Measurements from ENCODE around the gene CEP72. TPM values are rescaled to one million over a fixed set of nuclear protein-coding genes. Genes with fewer than 3 reads are reported as not detected.

The CEP72 gene
- total RNA-seq, 1 experiment from 2014 or later: 24.8 TPM

DNA sequence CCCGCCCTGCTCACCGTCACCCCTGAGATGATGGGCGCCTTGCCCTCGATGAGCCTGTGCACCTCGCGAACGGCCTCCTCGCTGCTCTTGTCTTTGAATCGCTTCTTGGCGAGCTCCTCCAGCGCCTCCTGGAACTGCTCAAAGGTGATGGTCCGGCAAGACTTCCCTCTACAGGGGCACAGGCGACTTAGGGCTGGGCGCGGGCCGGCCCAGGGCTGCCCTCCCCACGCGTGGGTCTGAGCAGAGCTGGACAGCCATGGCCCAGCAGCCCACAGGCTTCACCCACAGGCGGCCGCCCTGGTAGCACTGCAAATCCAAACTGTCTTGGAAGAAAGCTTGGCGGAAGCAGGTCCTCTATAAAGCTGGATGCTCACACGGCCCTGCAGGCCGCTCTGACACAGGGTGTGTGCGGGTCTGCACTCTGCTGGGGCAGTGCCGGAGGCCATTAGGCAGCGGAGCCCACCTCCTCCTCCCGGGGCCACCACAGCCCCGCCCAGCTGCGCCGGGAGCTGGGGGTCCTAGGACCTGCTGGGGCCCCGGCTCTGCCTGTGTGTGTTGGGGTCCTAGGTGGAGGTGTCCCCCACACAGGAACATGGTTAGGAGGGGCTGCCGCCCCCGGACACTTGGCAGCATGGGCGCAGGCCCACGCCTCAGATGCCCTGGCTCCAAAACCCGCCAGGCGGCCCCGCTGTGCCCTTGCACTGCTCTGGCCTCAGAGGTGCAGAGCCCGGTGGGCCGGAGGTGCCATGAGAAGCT is 54.0 kb downstream of the CEP72 start:
- Histone ChIP-seq H3K79me2 (ENCODE audit: insufficient read depth, low read length) (no peaks in the 10 kb centered on the region), H3K27ac (ENCODE audit: insufficient read length, low read depth, low read length) (no peak overlapping the region), H4K20me1 (ENCODE audit: control insufficient read depth, insufficient read depth, insufficient read length) (no peaks in the 10 kb centered on the region), H3K4me1 (ENCODE audit: insufficient read depth, low read length) (no peaks in the 10 kb centered on the region), H2BK12ac (ENCODE audit: insufficient read length, low read depth, low read length) (no peak overlapping the region), H3K18ac (ENCODE audit: insufficient read length, low read depth, low read length) (no peak overlapping the region), H2AFZ (ENCODE audit: low read length) (no peak overlapping the region), H2BK15ac (ENCODE audit: low read depth, low read length) (no peak overlapping the region), H3K23me2 (ENCODE audit: insufficient read length, low read depth, low read length, poor library complexity, severe bottlenecking) (no peaks in the 10 kb centered on the region), H3K56ac (ENCODE audit: insufficient read length, low read depth, low read length) (no peak overlapping the region), H3K4me2 (ENCODE audit: insufficient read depth, insufficient read length, low read length) (no peak overlapping the region), H3K4ac (ENCODE audit: low read depth, low read length) (no peak overlapping the region), H4K5ac (ENCODE audit: insufficient read length, low read depth, low read length) (no peak overlapping the region), H4K91ac (ENCODE audit: insufficient read length, low read depth, low read length) (no peak overlapping the region), H3K9me3 (ENCODE audit: control insufficient read depth, low read depth, low read length) (no peaks in the 10 kb centered on the region), H3T11ph (ENCODE audit: low read length) (no peak overlapping the region), H3K27me3 (ENCODE audit: insufficient read depth, low read length) (no peaks in the 10 kb centered on the region), H2AK5ac (ENCODE audit: insufficient read length, low read length) (no peak overlapping the region), H3K23ac (ENCODE audit: insufficient read length, low read depth, low read length) (no peak overlapping the region), H3K14ac (ENCODE audit: insufficient read depth, low read length) (no peak overlapping the region), H4K8ac (replicated peaks; ENCODE audit: insufficient read length, low read depth, low read length) (no peak overlapping the region), H3K79me1 (ENCODE audit: insufficient read depth, low read depth, low read length, poor library complexity, severe bottlenecking) (no peaks in the 10 kb centered on the region), H2BK20ac (ENCODE audit: low read depth, low read length, poor library complexity, severe bottlenecking) (no peak overlapping the region), H3K9ac (ENCODE audit: extremely low read depth, insufficient read length, low read length) (no peak overlapping the region), H2BK120ac (ENCODE audit: low read depth, low read length, poor library complexity, severe bottlenecking) (no peak overlapping the region), H2BK5ac (ENCODE audit: insufficient read length, low read length) (no peak overlapping the region)
- H3K9me3 Mint-ChIP-seq: no peaks in the 10 kb centered on the region
- H3K4me1 Mint-ChIP-seq: no peaks in the 10 kb centered on the region
- no CpG with 5 or more reads among the region's 40 CpGs for WGBS (ENCODE audit: extremely low coverage, insufficient read length, low lambda C conversion rate)
- peaks cover 8 to 37% (median 32%) of the 10 kb centered on the region in 3 experiments; a peak in 6 of 7 replicates for H3K36me3 Mint-ChIP-seq (ENCODE audit: insufficient read depth in 1 of 3, low read depth in 3 of 3)
- no peak for DNase-seq
- no peak overlapping the region for H3K27ac Mint-ChIP-seq
- H3K4me3 Mint-ChIP-seq: no peak overlapping the region
- TF ChIP-seq, protein P1, sequence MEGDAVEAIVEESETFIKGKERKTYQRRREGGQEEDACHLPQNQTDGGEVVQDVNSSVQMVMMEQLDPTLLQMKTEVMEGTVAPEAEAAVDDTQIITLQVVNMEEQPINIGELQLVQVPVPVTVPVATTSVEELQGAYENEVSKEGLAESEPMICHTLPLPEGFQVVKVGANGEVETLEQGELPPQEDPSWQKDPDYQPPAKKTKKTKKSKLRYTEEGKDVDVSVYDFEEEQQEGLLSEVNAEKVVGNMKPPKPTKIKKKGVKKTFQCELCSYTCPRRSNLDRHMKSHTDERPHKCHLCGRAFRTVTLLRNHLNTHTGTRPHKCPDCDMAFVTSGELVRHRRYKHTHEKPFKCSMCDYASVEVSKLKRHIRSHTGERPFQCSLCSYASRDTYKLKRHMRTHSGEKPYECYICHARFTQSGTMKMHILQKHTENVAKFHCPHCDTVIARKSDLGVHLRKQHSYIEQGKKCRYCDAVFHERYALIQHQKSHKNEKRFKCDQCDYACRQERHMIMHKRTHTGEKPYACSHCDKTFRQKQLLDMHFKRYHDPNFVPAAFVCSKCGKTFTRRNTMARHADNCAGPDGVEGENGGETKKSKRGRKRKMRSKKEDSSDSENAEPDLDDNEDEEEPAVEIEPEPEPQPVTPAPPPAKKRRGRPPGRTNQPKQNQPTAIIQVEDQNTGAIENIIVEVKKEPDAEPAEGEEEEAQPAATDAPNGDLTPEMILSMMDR (conservative IDR thresholded peaks at IDR 0.05): no peak
- no peaks in the 10 kb centered on the region for H3K27me3 Mint-ChIP-seq (ENCODE audit: low read depth)

All from H9 (cell line).